ENCODE data around the gene METTL27. TPM values are rescaled to one million over a fixed set of nuclear protein-coding genes. Genes with fewer than 3 reads are reported as not detected.

Gene METTL27
- total and polyA plus RNA-seq, 2 of the 8 experiments (the other 6 are each of a cell fraction or from before 2014, with no cell fraction given) = 6.2 to 12.0 TPM

GRCh38 chr7:73811760-73812168, 30.6 kb downstream of the METTL27 start:
- Histone ChIP-seq H3K79me1 (ENCODE audit: low read depth, low read length) (no peaks in the 10 kb centered on the region), H3K14ac (ENCODE audit: insufficient read length) (no peak overlapping the region), H2AFZ (ENCODE audit: low read length) (no peak overlapping the region), H3K9me3 (ENCODE audit: insufficient read depth in 2 of 2, low read depth in 1 of 2, low read length in 1 of 2) (no peaks in the 10 kb centered on the region), H2BK12ac (ENCODE audit: low read depth, low read length) (no peak overlapping the region), H4K20me1 (replicated peaks in 1 of 2; ENCODE audit: control insufficient read depth in 1 of 2, insufficient read depth in 2 of 2, low read length in 2 of 2) (no peaks in the 10 kb centered on the region), H2AK5ac (ENCODE audit: low read depth, low read length) (no peak overlapping the region), H3K79me2 (ENCODE audit: control insufficient read depth in 1 of 2, insufficient read depth in 2 of 2, low read length in 2 of 2) (no peaks in the 10 kb centered on the region), H3K56ac (replicated peaks; ENCODE audit: insufficient read length, low read depth, low read length) (no peak overlapping the region), H3K27ac (ENCODE audit: low read depth, low read length) (no peak overlapping the region), H2BK20ac (ENCODE audit: low read length) (no peak overlapping the region), H4K91ac (replicated peaks; ENCODE audit: insufficient read length, low read length) (no peak overlapping the region), H3K23ac (ENCODE audit: insufficient read length) (no peak overlapping the region), H2BK15ac (ENCODE audit: low read length) (no peak overlapping the region), H3K4ac (replicated peaks; ENCODE audit: insufficient read length, low read depth, low read length) (no peak overlapping the region), H3K23me2 (ENCODE audit: low read depth, low read length) (0 out of 2 replicates have a peak, but pooled peaks cover 3% of the 10 kb centered on the region), H3K27me3 (replicated peaks in 1 of 4; ENCODE audit: control insufficient read depth in 3 of 4, extremely low read depth in 1 of 4, insufficient read depth in 3 of 4, low read length in 3 of 4) (no peaks in the 10 kb centered on the region), H3K36me3 (ENCODE audit: control insufficient read depth in 2 of 4, insufficient read depth in 4 of 4, low read length in 3 of 4) (no peaks in the 10 kb centered on the region), H2BK120ac (replicated peaks; ENCODE audit: low read depth, low read length) (no peak overlapping the region), H3K4me2 (ENCODE audit: insufficient read depth in 1 of 2, low read depth in 2 of 2, low read length in 2 of 2) (no peak overlapping the region), H4K8ac (ENCODE audit: extremely low read depth, insufficient read depth, low read length) (no peak overlapping the region), H4K5ac (ENCODE audit: insufficient read length, low read depth, low read length) (no peak overlapping the region), H3K4me3 (ENCODE audit: extremely low read depth in 1 of 4, insufficient read depth in 2 of 4, low read depth in 3 of 4, low read length in 4 of 4) (no peak overlapping the region), H3K4me1 (replicated peaks in 1 of 4; ENCODE audit: control insufficient read depth in 3 of 4, insufficient read depth in 4 of 4, low read length in 3 of 4) (peaks cover 0 to 9% (median 5%) of the 10 kb centered on the region in 4 experiments; a peak in 6 of 7 replicates), H2BK5ac (ENCODE audit: low read depth, low read length) (no peak overlapping the region), H3K9ac (replicated peaks in 1 of 4; ENCODE audit: extremely low read depth in 1 of 4, low read depth in 3 of 4, low read length in 3 of 4) (no peak overlapping the region), H3K18ac (ENCODE audit: extremely low read depth, low read length) (no peak overlapping the region)
- POLR2A ChIA-PET (ENCODE audit: partially characterized antibody) = interaction anchor here (1.1 to 10.0 kb wide), 4 partner anchors 14 to 28 kb away, joined by 4 to 72 read pairs (median 6); partner anchors contain the start of gene CLDN4
- WGBS, 2 experiments (ENCODE audit: extremely low coverage in 1 of 2, insufficient coverage in 1 of 2, insufficient read length in 1 of 2, insufficient replicate concordance in 2 of 2, low coverage in 1 of 2, low lambda C conversion rate in 2 of 2, missing lambda C conversion rate in 1 of 2) = 13% methylated on average over 11 of the region's 11 CpGs; no CpG with 5 or more reads in 1 of the 2 experiments
- CTCF ChIA-PET (ENCODE audit: partially characterized antibody) = interaction anchor here (0.6 to 4.9 kb wide), 28 partner anchors 8 to 140 kb away, joined by 3 to 72 read pairs (median 5); partner anchors contain the start of genes CLDN3, CLDN4 and METTL27
- peak; percentile 70 for FAIRE-seq
- DNase-seq (ENCODE audit: low read depth in 1 of 2, low spot score in 2 of 2) = peak; percentile 56 to 92
- no peak for TF ChIP-seq NANOG (IDR thresholded peaks at IDR 0.05; ENCODE audit: insufficient read depth, low read depth, low read length, poor library complexity, severe bottlenecking)
- TF ChIP-seq SIRT6 (IDR thresholded peaks at IDR 0.05; ENCODE audit: low read length) = no peak
- TF ChIP-seq E2F6 (IDR thresholded peaks at IDR 0.05) = no peak
- peak; percentile 89 to 92 for TF ChIP-seq RAD21 (IDR thresholded peaks at IDR 0.05 in 1 of 2, conservative IDR thresholded peaks at IDR 0.05 in 1 of 2; ENCODE audit: low read depth in 2 of 2, low read length in 2 of 2)
- TF ChIP-seq TCF12 (IDR thresholded peaks at IDR 0.05; ENCODE audit: low read depth, low read length) = 0 out of 2 replicates have a peak, but pooled peaks have one; percentile 65
- TF ChIP-seq CBX5 (IDR thresholded peaks at IDR 0.05; ENCODE audit: low read depth, low read length) = no peak
- 0 out of 4 replicates have a peak, but pooled peaks of 1 of the 2 experiments have one; percentile 34 for TF ChIP-seq HDAC2 (IDR thresholded peaks at IDR 0.05; ENCODE audit: borderline replicate concordance in 1 of 2, low read depth in 2 of 2, low read length in 2 of 2)
- TF ChIP-seq NRF1 (IDR thresholded peaks at IDR 0.05; ENCODE audit: low read depth, low read length) = no peak
- TF ChIP-seq MAX (IDR thresholded peaks at IDR 0.05) = peak; percentile 38; the same call in 1 of the 2 replicates
- peak; percentile 28; the same call in 1 of the 2 replicates for TF ChIP-seq RFX5 (IDR thresholded peaks at IDR 0.05; ENCODE audit: borderline replicate concordance, low read depth, low read length)
- TF ChIP-seq SP4 (IDR thresholded peaks at IDR 0.05; ENCODE audit: low read length) = no peak
- no peak for TF ChIP-seq BRCA1 (IDR thresholded peaks at IDR 0.05; ENCODE audit: low read depth, low read length)

All from H1 (cell line).